Prostate gland (tissue), 2 donors: ENCODE data around the gene IREB2. TPM values are rescaled to one million over a fixed set of nuclear protein-coding genes. Genes with fewer than 3 reads are reported as not detected.

ENCODE experiments used
- DNase-seq: peaks from one replicate; pipeline ENCODE4 v3.0.0-alpha.2; 2019; ENCODE audit warnings: low spot score
- H3K27ac ChIP-seq, 2 donors: fragments of 200-600 bp; sonication (generic); 2 replicates each; pipeline ENCODE4 v1.5.1; 2017 to 2019
- H3K27me3 ChIP-seq: fragments of 200-600 bp; sonication (generic); replicated peaks from 2 replicates; pipeline ENCODE4 v1.5.1; 2019; ENCODE audit not compliant: insufficient read depth
- H3K36me3 ChIP-seq, 2 donors: fragments of 200-600 bp; sonication (generic); 1 replicate in 1 of 2; 2 replicates in 1 of 2; pipeline versions ENCODE4 v1.5.1 to v1.8.1; 2017 to 2019
- H3K4me1 ChIP-seq: fragments of 200-600 bp; sonication (generic); replicated peaks from 2 replicates; pipeline ENCODE4 v1.5.1; 2019
- H3K4me3 ChIP-seq, 2 donors: fragments of 200-600 bp; sonication (generic); 2 replicates each; pipeline ENCODE4 v1.5.1; 2017 to 2019
- H3K9me3 ChIP-seq: fragments of 200-600 bp; sonication (generic); 2 replicates; pipeline ENCODE4 v1.5.1; 2017
- CTCF ChIP-seq, 4 experiments: fragments of 200-600 bp in 2 of 4; fragments of 450-650 bp in 2 of 4; sonication (generic) in 2 of 4; IDR thresholded peaks; 1 replicate in 3 of 4; 2 replicates in 1 of 4; pipeline ENCODE4 v1.5.1; 2016 to 2019; ENCODE audit warnings: antibody characterized with exemption in 4 of 4, mild to moderate bottlenecking in 2 of 4, moderate library complexity in 2 of 4
- POLR2A ChIP-seq: fragments of 450-650 bp; IDR thresholded peaks from one replicate; pipeline ENCODE4 v1.6.1; 2016; ENCODE audit warnings: antibody characterized with exemption, mild to moderate bottlenecking
- POLR2AphosphoS5 ChIP-seq: sonication (generic); formaldehyde crosslinking; IDR thresholded peaks from one replicate; pipeline ENCODE4 v1.6.1; 2017; ENCODE audit warnings: antibody characterized with exemption
- WGBS: methylation state at CpG from one replicate; pipeline ENCODE4 v1.1.5; 2018; 5-methylcytosine and 5-hydroxymethylcytosine counted together
- intact Hi-C: fragments of 100-400 bp; cut with DNase I; formaldehyde crosslinking; loops from one replicate; pipeline ENCODE4 v1.14.2; 2022
- total RNA-seq, 2 donors: library from RNA; depleted of rRNA; stranded (reverse); fragments of >200 nt; gene quantifications; one replicate each; pipeline ENCODE4 v1.1.0, GENCODE V29; 2016

The IREB2 gene
- total RNA-seq, 2 donors from 2014 or later = 30.5 to 39.0 TPM

GRCh38 chr15:78390826-78391225, 47.2 kb upstream of the IREB2 start:
- no peak for TF ChIP-seq POLR2AphosphoS5
- no peak for TF ChIP-seq POLR2A
- no peak for TF ChIP-seq CTCF (IDR thresholded peaks at IDR 0.05)
- H3K4me3 ChIP-seq = no peak overlapping the region
- 78% methylated on average over 3 of the region's 3 CpGs for WGBS
- intact Hi-C loops = no loop called here
- no peaks in the 10 kb centered on the region for H3K9me3 ChIP-seq
- DNase-seq = no peak
- no peak overlapping the region for H3K27ac ChIP-seq
- H3K27me3 ChIP-seq = no peaks in the 10 kb centered on the region
- H3K4me1 ChIP-seq = no peaks in the 10 kb centered on the region
- H3K36me3 ChIP-seq = no peaks in the 10 kb centered on the region

GRCh38 chr15:78391781-78392180, 46.2 kb upstream of the IREB2 start:
- no peak for DNase-seq
- no peaks in the 10 kb centered on the region for H3K36me3 ChIP-seq
- no peak overlapping the region for H3K27ac ChIP-seq
- intact Hi-C loops = no loop called here
- TF ChIP-seq POLR2AphosphoS5 = no peak
- no peak for TF ChIP-seq CTCF (IDR thresholded peaks at IDR 0.05)
- TF ChIP-seq POLR2A = no peak
- H3K9me3 ChIP-seq = no peaks in the 10 kb centered on the region
- no peak overlapping the region for H3K4me3 ChIP-seq
- no peaks in the 10 kb centered on the region for H3K27me3 ChIP-seq
- WGBS = 94% methylated on average over 3 of the region's 3 CpGs
- H3K4me1 ChIP-seq = no peaks in the 10 kb centered on the region

GRCh38 chr15:78392430-78392829, 45.6 kb upstream of the IREB2 start:
- TF ChIP-seq POLR2AphosphoS5 (no peak), CTCF (IDR thresholded peaks at IDR 0.05) (no peak), POLR2A (no peak)
- DNase-seq = peak; percentile 40
- H3K4me1 ChIP-seq = no peaks in the 10 kb centered on the region
- H3K4me3 ChIP-seq = no peak overlapping the region
- 50% methylated on average over 4 of the region's 4 CpGs for WGBS
- no peaks in the 10 kb centered on the region for H3K36me3 ChIP-seq
- no peak overlapping the region for H3K27ac ChIP-seq
- intact Hi-C loops = no loop called here
- H3K9me3 ChIP-seq = no peaks in the 10 kb centered on the region
- no peaks in the 10 kb centered on the region for H3K27me3 ChIP-seq

- 67% methylated on average over 1 of the region's 1 CpG for WGBS
Observed at GRCh38 chr15:78393137-78393536, 44.9 kb upstream of the IREB2 start.

More at GRCh38 chr15:78393137-78393536, 44.9 kb upstream of the IREB2 start:
- no peak for DNase-seq
- Histone ChIP-seq H3K9me3 (no peaks in the 10 kb centered on the region), H3K36me3 (no peaks in the 10 kb centered on the region), H3K27ac (no peak overlapping the region), H3K27me3 (no peaks in the 10 kb centered on the region), H3K4me3 (no peak overlapping the region), H3K4me1 (no peaks in the 10 kb centered on the region)
- TF ChIP-seq CTCF (IDR thresholded peaks at IDR 0.05) = no peak
- no peak for TF ChIP-seq POLR2A
- TF ChIP-seq POLR2AphosphoS5 = no peak
- intact Hi-C loops = no loop called here
